H9 (cell line): ENCODE data around the gene TTC39B. TPM values are rescaled to one million over a fixed set of nuclear protein-coding genes. Genes with fewer than 3 reads are reported as not detected.

Experiments
- DNase-seq: peaks from one replicate; pipeline ENCODE4 v3.0.0-alpha.2; 2017
- H2AFZ ChIP-seq: one replicate; pipeline ENCODE4 v1.6.1; 2013; ENCODE audit warnings: mild to moderate bottlenecking, low read length, control low read depth, moderate library complexity
- H2AK5ac ChIP-seq: 2 replicates; pipeline ENCODE4 v1.6.1; 2013; ENCODE audit warnings: low read length, control low read depth, mixed read lengths; ENCODE audit not compliant: insufficient read length
- H2BK120ac ChIP-seq: one replicate; pipeline ENCODE4 v1.6.1; 2013; ENCODE audit warnings: low read depth, mild to moderate bottlenecking, low read length, control low read depth, inconsistent platforms; ENCODE audit not compliant: poor library complexity, severe bottlenecking
- H2BK12ac ChIP-seq: 2 replicates; pipeline ENCODE4 v1.6.1; 2013; ENCODE audit warnings: low read length, control low read depth, mixed read lengths, low read depth; ENCODE audit not compliant: insufficient read length
- H2BK15ac ChIP-seq: 2 replicates; pipeline ENCODE4 v1.6.1; 2013; ENCODE audit warnings: low read depth, low read length, control low read depth
- H2BK20ac ChIP-seq: one replicate; pipeline ENCODE4 v1.6.1; 2013; ENCODE audit warnings: low read depth, mild to moderate bottlenecking, low read length, control low read depth, inconsistent platforms; ENCODE audit not compliant: poor library complexity, severe bottlenecking
- H2BK5ac ChIP-seq: 2 replicates; pipeline ENCODE4 v1.6.1; 2013; ENCODE audit warnings: low read length, control low read depth, mixed read lengths; ENCODE audit not compliant: insufficient read length
- H3K14ac ChIP-seq: 2 replicates; pipeline ENCODE4 v1.6.1; 2013; ENCODE audit warnings: low read length, control low read depth; ENCODE audit not compliant: insufficient read depth
- H3K18ac ChIP-seq: 2 replicates; pipeline ENCODE4 v1.6.1; 2013; ENCODE audit warnings: low read depth, mild to moderate bottlenecking, mixed read lengths, low read length, control low read depth; ENCODE audit not compliant: insufficient read length
- H3K23ac ChIP-seq: 2 replicates; pipeline ENCODE4 v1.6.1; 2013; ENCODE audit warnings: low read length, control low read depth, mixed read lengths, low read depth; ENCODE audit not compliant: insufficient read length
- H3K23me2 ChIP-seq: 2 replicates; pipeline ENCODE4 v1.6.1; 2013; ENCODE audit warnings: low read depth, mild to moderate bottlenecking, mixed read lengths, low read length, control low read depth; ENCODE audit not compliant: insufficient read length, poor library complexity, severe bottlenecking
- H3K27ac ChIP-seq: 2 replicates; pipeline ENCODE4 v1.5.1; 2013; ENCODE audit warnings: low read length, control low read depth, mixed read lengths, low read depth; ENCODE audit not compliant: insufficient read length
- H3K27me3 ChIP-seq: 2 replicates; pipeline ENCODE4 v1.6.1; 2013; ENCODE audit warnings: low read length, control low read depth, inconsistent platforms; ENCODE audit not compliant: insufficient read depth
- H3K4ac ChIP-seq: 2 replicates; pipeline ENCODE4 v1.6.1; 2013; ENCODE audit warnings: low read depth, mild to moderate bottlenecking, control low read depth, inconsistent platforms, low read length, moderate library complexity
- H3K4me1 ChIP-seq: 2 replicates; pipeline ENCODE4 v1.6.1; 2013; ENCODE audit warnings: low read length, control low read depth, inconsistent platforms; ENCODE audit not compliant: insufficient read depth
- H3K4me2 ChIP-seq: 2 replicates; pipeline ENCODE4 v1.6.1; 2013; ENCODE audit warnings: low read length, control low read depth, mixed read lengths; ENCODE audit not compliant: insufficient read length, insufficient read depth
- H3K56ac ChIP-seq: 2 replicates; pipeline ENCODE4 v1.6.1; 2013; ENCODE audit warnings: low read depth, mild to moderate bottlenecking, mixed read lengths, low read length, control low read depth; ENCODE audit not compliant: insufficient read length
- H3K79me1 ChIP-seq: 2 replicates; pipeline ENCODE4 v1.6.1; 2013; ENCODE audit warnings: low read depth, mild to moderate bottlenecking, moderate library complexity, low read length, control low read depth, inconsistent platforms; ENCODE audit not compliant: insufficient read depth, poor library complexity, severe bottlenecking
- H3K79me2 ChIP-seq: 2 replicates; pipeline ENCODE4 v1.6.1; 2013; ENCODE audit warnings: low read length, control low read depth, inconsistent platforms; ENCODE audit not compliant: insufficient read depth
- H3K9ac ChIP-seq: 2 replicates; pipeline ENCODE4 v1.6.1; 2013; ENCODE audit warnings: low read length, control low read depth, mixed read lengths; ENCODE audit not compliant: insufficient read length; ENCODE audit errors: extremely low read depth
- H3K9me3 ChIP-seq: one replicate; pipeline ENCODE4 v1.6.1; 2013; ENCODE audit warnings: low read depth, low read length, inconsistent platforms; ENCODE audit not compliant: control insufficient read depth
- H3T11ph ChIP-seq: one replicate; pipeline ENCODE4 v1.6.1; 2013; ENCODE audit warnings: mild to moderate bottlenecking, low read length, control low read depth, inconsistent platforms
- H4K20me1 ChIP-seq: one replicate; pipeline ENCODE4 v1.6.1; 2013; ENCODE audit not compliant: control insufficient read depth, insufficient read length, insufficient read depth
- H4K5ac ChIP-seq: 2 replicates; pipeline ENCODE4 v1.6.1; 2013; ENCODE audit warnings: low read depth, mild to moderate bottlenecking, mixed read lengths, low read length, control low read depth; ENCODE audit not compliant: insufficient read length
- H4K8ac ChIP-seq: replicated peaks from 2 replicates; pipeline ENCODE4 v1.6.1; 2013; ENCODE audit warnings: low read length, control low read depth, mixed read lengths, low read depth; ENCODE audit not compliant: insufficient read length
- H4K91ac ChIP-seq: 2 replicates; pipeline ENCODE4 v1.6.1; 2013; ENCODE audit warnings: low read depth, mild to moderate bottlenecking, moderate library complexity, mixed read lengths, low read length, control low read depth; ENCODE audit not compliant: insufficient read length
- H3K27ac Mint-ChIP-seq, 3 experiments: 2 replicates in 2 of 3; 3 replicates in 1 of 3; pipeline ENCODE4 v1.8.0; 2020 to 2021; ENCODE audit warnings: mixed read lengths in 3 of 3, mild to moderate bottlenecking in 1 of 3, moderate library complexity in 1 of 3
- H3K27me3 Mint-ChIP-seq: 2 replicates; pipeline ENCODE4 v1.8.0; 2021; ENCODE audit warnings: low read depth, mild to moderate bottlenecking, moderate library complexity, mixed read lengths
- H3K36me3 Mint-ChIP-seq, 3 experiments: 2 replicates in 2 of 3; 3 replicates in 1 of 3; pipeline ENCODE4 v1.8.0; 2020 to 2021; ENCODE audit warnings: low read depth in 3 of 3, mixed read lengths in 3 of 3; ENCODE audit not compliant: insufficient read depth in 1 of 3
- H3K4me1 Mint-ChIP-seq, 2 experiments: 2 replicates each; pipeline ENCODE4 v1.8.0; 2020; ENCODE audit warnings: mixed read lengths in 2 of 2
- H3K4me3 Mint-ChIP-seq, 2 experiments: 2 replicates in 1 of 2; 3 replicates in 1 of 2; pipeline ENCODE4 v1.8.0; 2020 to 2021; ENCODE audit warnings: mild to moderate bottlenecking in 2 of 2, mixed read lengths in 2 of 2, moderate library complexity in 1 of 2
- H3K9me3 Mint-ChIP-seq, 2 experiments: 2 replicates in 1 of 2; 3 replicates in 1 of 2; pipeline ENCODE4 v1.8.0; 2020; ENCODE audit warnings: mild to moderate bottlenecking in 2 of 2, mixed read lengths in 2 of 2, moderate library complexity in 1 of 2
- WGBS: extraction: QIAGEN DNeasy Blood & Tissue Kit; methylation state at CpG from one replicate; pipeline ENCODE4 v1.1.7; 2013; ENCODE audit warnings: missing lambda C conversion rate, low lambda C conversion rate, mixed read lengths; ENCODE audit not compliant: insufficient read length; ENCODE audit errors: extremely low coverage; 5-methylcytosine and 5-hydroxymethylcytosine counted together
- total RNA-seq: library from RNA; stranded (reverse); gene quantifications from 2 replicates; pipeline ENCODE4 v1.2.1, GENCODE V29; 2021
- TF ChIP-seq, protein P1 (sequence below): fragments of 200-600 bp; sonication (generic); conservative IDR thresholded peaks from 3 replicates; pipeline ENCODE4 v1.8.0; 2021; ENCODE audit warnings: antibody characterized with exemption, mild to moderate bottlenecking

Gene TTC39B
- total RNA-seq, 1 experiment from 2014 or later = 8.2 TPM

DNA sequence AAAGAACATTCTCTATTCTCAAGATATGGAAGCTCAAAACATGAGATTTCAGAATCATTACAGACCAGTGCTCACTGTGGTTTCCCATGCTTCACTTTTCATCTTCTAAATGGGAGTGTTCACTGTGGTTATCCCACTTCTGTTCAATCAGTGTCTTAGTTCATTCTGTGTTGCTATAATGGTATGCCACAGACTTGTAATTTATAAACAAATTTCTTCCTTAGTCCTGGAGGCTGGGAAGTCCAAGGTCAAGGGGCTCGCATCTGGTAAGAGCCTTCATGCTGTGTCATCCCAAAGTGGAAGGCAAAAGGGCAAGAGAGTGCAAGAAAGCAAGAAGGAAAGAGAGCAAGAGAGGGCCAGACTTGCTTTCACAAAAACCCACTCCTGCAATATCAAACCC, 146.3 kb downstream of the TTC39B start:
- no peak overlapping the region for H3K23ac ChIP-seq
- no peak overlapping the region for H4K8ac ChIP-seq
- H3K4me2 ChIP-seq = no peak overlapping the region
- H2BK5ac ChIP-seq = no peak overlapping the region
- no peaks in the 10 kb centered on the region for H3K79me2 ChIP-seq
- no peak overlapping the region for H2BK12ac ChIP-seq
- H2BK15ac ChIP-seq = no peak overlapping the region
- H3K27me3 ChIP-seq = no peaks in the 10 kb centered on the region
- H4K5ac ChIP-seq = no peak overlapping the region
- H3K14ac ChIP-seq = no peak overlapping the region
- no peaks in the 10 kb centered on the region for H3K27me3 Mint-ChIP-seq
- H3K79me1 ChIP-seq = no peaks in the 10 kb centered on the region
- no peak overlapping the region for H4K91ac ChIP-seq
- H3K23me2 ChIP-seq = no peaks in the 10 kb centered on the region
- H3K9ac ChIP-seq = no peak overlapping the region
- no peaks in the 10 kb centered on the region for H3K4me1 ChIP-seq
- no peak overlapping the region for H2BK120ac ChIP-seq
- H2AFZ ChIP-seq = no peak overlapping the region
- no peak overlapping the region for H3K56ac ChIP-seq
- DNase-seq = no peak
- no peak overlapping the region for H3K18ac ChIP-seq
- H2AK5ac ChIP-seq = no peak overlapping the region
- H3K27ac Mint-ChIP-seq = no peak overlapping the region; a peak in 1 of 7 replicates
- no peak overlapping the region for H3K4me3 Mint-ChIP-seq
- peaks cover 0 to 2% (median 0%) of the 10 kb centered on the region in 3 experiments; a peak in 1 of 7 replicates for H3K36me3 Mint-ChIP-seq
- no peaks in the 10 kb centered on the region for H3K9me3 ChIP-seq
- WGBS = no CpG with 5 or more reads among the region's 1 CpG
- no peak overlapping the region for H3K27ac ChIP-seq
- no peaks in the 10 kb centered on the region for H3K9me3 Mint-ChIP-seq
- TF ChIP-seq, protein P1, sequence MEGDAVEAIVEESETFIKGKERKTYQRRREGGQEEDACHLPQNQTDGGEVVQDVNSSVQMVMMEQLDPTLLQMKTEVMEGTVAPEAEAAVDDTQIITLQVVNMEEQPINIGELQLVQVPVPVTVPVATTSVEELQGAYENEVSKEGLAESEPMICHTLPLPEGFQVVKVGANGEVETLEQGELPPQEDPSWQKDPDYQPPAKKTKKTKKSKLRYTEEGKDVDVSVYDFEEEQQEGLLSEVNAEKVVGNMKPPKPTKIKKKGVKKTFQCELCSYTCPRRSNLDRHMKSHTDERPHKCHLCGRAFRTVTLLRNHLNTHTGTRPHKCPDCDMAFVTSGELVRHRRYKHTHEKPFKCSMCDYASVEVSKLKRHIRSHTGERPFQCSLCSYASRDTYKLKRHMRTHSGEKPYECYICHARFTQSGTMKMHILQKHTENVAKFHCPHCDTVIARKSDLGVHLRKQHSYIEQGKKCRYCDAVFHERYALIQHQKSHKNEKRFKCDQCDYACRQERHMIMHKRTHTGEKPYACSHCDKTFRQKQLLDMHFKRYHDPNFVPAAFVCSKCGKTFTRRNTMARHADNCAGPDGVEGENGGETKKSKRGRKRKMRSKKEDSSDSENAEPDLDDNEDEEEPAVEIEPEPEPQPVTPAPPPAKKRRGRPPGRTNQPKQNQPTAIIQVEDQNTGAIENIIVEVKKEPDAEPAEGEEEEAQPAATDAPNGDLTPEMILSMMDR = no peak
- no peak overlapping the region for H2BK20ac ChIP-seq
- H3K4me1 Mint-ChIP-seq = peaks cover 5 to 14% of the 10 kb centered on the region in 2 experiments
- no peak overlapping the region for H3K4ac ChIP-seq
- H3T11ph ChIP-seq = no peak overlapping the region
- H4K20me1 ChIP-seq = no peaks in the 10 kb centered on the region
